GM18511 (cell line): ENCODE data around the gene DCN.

Experiments used
- ATAC-seq: cut with Tn5 transposase; IDR thresholded peaks from one replicate; pipeline ENCODE4 v1.9.1; 2021; ENCODE audit warnings: mild to moderate bottlenecking, moderate library complexity; ENCODE audit not compliant: unreplicated experiment

Gene DCN

GRCh38 chr12:91188778-91189177, 6.2 kb upstream of the DCN start:
- no peak for ATAC-seq

GRCh38 chr12:91186156-91186555, 3.5 kb upstream of the DCN start:
- ATAC-seq = no peak

GRCh38 chr12:91185421-91185820, 2.8 kb upstream of the DCN start:
- ATAC-seq = no peak

- ATAC-seq = no peak
Measured at GRCh38 chr12:91183551-91183950, 934 bp upstream of the DCN start.

GRCh38 chr12:91180582-91181395, 1.8 kb downstream of the DCN start:
- ATAC-seq = no peak

GRCh38 chr12:91179966-91180561, 2.6 kb downstream of the DCN start:
- ATAC-seq = no peak

- no peak for ATAC-seq
Measured at GRCh38 chr12:91179315-91179714, 3.3 kb downstream of the DCN start.

- ATAC-seq = no peak
Measured at GRCh38 chr12:91178781-91179180, 3.8 kb downstream of the DCN start.

- no peak for ATAC-seq
Measured at GRCh38 chr12:91178139-91178561, 4.5 kb downstream of the DCN start.

GRCh38 chr12:91177381-91177780, 5.2 kb downstream of the DCN start:
- no peak for ATAC-seq

- ATAC-seq = no peak
Measured at GRCh38 chr12:91176915-91177314, 5.7 kb downstream of the DCN start.

- no peak for ATAC-seq
Measured at GRCh38 chr12:91176358-91176757, 6.3 kb downstream of the DCN start.

GRCh38 chr12:91173124-91173523, 9.5 kb downstream of the DCN start:
- ATAC-seq = no peak

- no peak for ATAC-seq
Measured at GRCh38 chr12:91172096-91172495, 10.5 kb downstream of the DCN start.

- ATAC-seq = no peak
Measured at GRCh38 chr12:91171476-91171875, 11.1 kb downstream of the DCN start.

GRCh38 chr12:91163116-91163515, 19.5 kb downstream of the DCN start:
- ATAC-seq = no peak

GRCh38 chr12:91161009-91161408, 21.6 kb downstream of the DCN start:
- no peak for ATAC-seq

- no peak for ATAC-seq
Measured at GRCh38 chr12:91155990-91156389, 26.6 kb downstream of the DCN start.

GRCh38 chr12:91154131-91154530, 28.5 kb downstream of the DCN start:
- no peak for ATAC-seq

GRCh38 chr12:91144053-91144452, 38.6 kb downstream of the DCN start:
- ATAC-seq = no peak

GRCh38 chr12:91143206-91143605, 39.4 kb downstream of the DCN start:
- ATAC-seq = no peak

GRCh38 chr12:91142221-91142631, 40.4 kb downstream of the DCN start:
- no peak for ATAC-seq
